ENCODE data around the gene SLX4.

DNA sequence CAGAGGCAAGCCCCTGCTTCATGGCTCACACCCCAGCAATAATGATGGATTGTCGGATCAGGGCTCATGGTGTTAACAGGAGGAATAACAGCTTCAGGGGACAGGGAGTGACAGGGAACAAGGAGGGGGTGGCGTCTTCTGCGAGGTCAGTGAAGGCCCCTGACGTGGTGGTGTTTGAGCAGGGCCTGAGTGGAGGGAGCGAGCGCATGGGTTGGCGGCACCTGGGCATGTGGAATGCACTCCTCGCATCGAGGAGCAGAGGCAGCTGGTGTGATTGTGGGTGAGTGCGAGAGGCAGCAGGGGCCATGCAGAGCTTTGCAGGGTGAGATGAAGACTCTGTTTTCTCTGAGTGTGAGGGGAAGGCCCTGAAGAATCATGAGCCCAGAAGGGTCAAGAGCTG lies 77.3 kb downstream of the SLX4 start:
- no peak for TF ChIP-seq POU2F2 (IDR thresholded peaks at IDR 0.05; ENCODE audit: low read depth, low read length)
- no peak for TF ChIP-seq TAF1 (IDR thresholded peaks at IDR 0.05; ENCODE audit: low read depth, low read length)
- TF ChIP-seq POLR2A (IDR thresholded peaks at IDR 0.05; ENCODE audit: low read depth, low read length): no peak
